SH-SY5Y (cell line): ENCODE data around the gene DCAF15.

ENCODE experiments used
- GATA2 ChIP-seq: IDR thresholded peaks from 2 replicates; pipeline ENCODE4 v1.6.1; 2011; ENCODE audit warnings: mild to moderate bottlenecking, low read depth, low read length
- GATA3 ChIP-seq: IDR thresholded peaks from 2 replicates; pipeline ENCODE4 v1.6.1; 2011; ENCODE audit warnings: low read depth, mild to moderate bottlenecking, low read length, moderate library complexity

- TF ChIP-seq GATA2 (no peak), GATA3 (no peak)
These were observed 20.3 kb downstream of the DCAF15 start for GRCh38 chr19:13972368-13973155.
